Central memory CD4-positive, alpha-beta T cell (primary cell): Measurements from ENCODE around the gene ANGPTL2.
"Not testable (repeated sequence)": the region's sequence is repeated elsewhere in the genome, so short reads cannot be mapped to it uniquely, and the experiment has no call there.

ENCODE experiments used
- DNase-seq: peaks from one replicate; pipeline ENCODE4 v3.0.0; 2022

The ANGPTL2 gene

GRCh38 chr9:127154390-127155191 is 32.2 kb upstream of the ANGPTL2 start:
- DNase-seq = no peak

- DNase-seq = no peak
These were observed 31.6 kb upstream of the ANGPTL2 start for GRCh38 chr9:127154003-127154389.

- no peak for DNase-seq
These were observed 31.1 kb upstream of the ANGPTL2 start for GRCh38 chr9:127153501-127153900.

GRCh38 chr9:127149463-127150390 is 27.3 kb upstream of the ANGPTL2 start:
- DNase-seq = no peak

GRCh38 chr9:127149010-127149409 is 26.6 kb upstream of the ANGPTL2 start:
- no peak for DNase-seq

GRCh38 chr9:127148014-127148413 is 25.6 kb upstream of the ANGPTL2 start:
- DNase-seq = no peak

GRCh38 chr9:127147251-127147650 is 24.8 kb upstream of the ANGPTL2 start:
- no peak for DNase-seq

- not testable (repeated sequence) for DNase-seq
These were observed 24.4 kb upstream of the ANGPTL2 start for GRCh38 chr9:127146841-127147240.

- DNase-seq = no peak
These were observed 22.4 kb upstream of the ANGPTL2 start for GRCh38 chr9:127144670-127145445.

- no peak for DNase-seq
These were observed 21.6 kb upstream of the ANGPTL2 start for GRCh38 chr9:127143920-127144465.

- no peak for DNase-seq
These were observed 20.6 kb upstream of the ANGPTL2 start for GRCh38 chr9:127142931-127143464.

- no peak for DNase-seq
These were observed 19.9 kb upstream of the ANGPTL2 start for GRCh38 chr9:127142291-127142690.

- DNase-seq = no peak
These were observed 18.6 kb upstream of the ANGPTL2 start for GRCh38 chr9:127140842-127141675.

- DNase-seq = no peak
These were observed 17.7 kb upstream of the ANGPTL2 start for GRCh38 chr9:127140181-127140580.

- DNase-seq = no peak
These were observed 17.3 kb upstream of the ANGPTL2 start for GRCh38 chr9:127139775-127140174.

- DNase-seq = no peak
These were observed 16.8 kb upstream of the ANGPTL2 start for GRCh38 chr9:127139071-127139731.

- no peak for DNase-seq
These were observed 16.0 kb upstream of the ANGPTL2 start for GRCh38 chr9:127138444-127138843.

- DNase-seq = no peak
These were observed 15.4 kb upstream of the ANGPTL2 start for GRCh38 chr9:127137640-127138360.

- DNase-seq = no peak
These were observed 14.6 kb upstream of the ANGPTL2 start for GRCh38 chr9:127136880-127137639.
